Mesenchymal stem cell (in vitro differentiated cells and primary cell): ENCODE data around the gene HBA2.
A peak's percentile ranks its signal among the peaks of the same experiment; 100 is the strongest.
"Not testable (repeated sequence)": the region's sequence is repeated elsewhere in the genome, so short reads cannot be mapped to it uniquely, and the experiment has no call there.

Source experiments
- DNase-seq: peaks from one replicate; pipeline ENCODE4 v3.0.0-alpha.2; 2013
- H2AFZ ChIP-seq: one replicate; pipeline ENCODE4 v1.6.1; 2013; ENCODE audit warnings: low read depth, mild to moderate bottlenecking, control low read depth, inconsistent platforms, low read length, moderate library complexity
- H2AK5ac ChIP-seq: 2 replicates; pipeline ENCODE4 v1.6.1; 2013; ENCODE audit warnings: low read length, moderate library complexity, mild to moderate bottlenecking, inconsistent platforms; ENCODE audit not compliant: severe bottlenecking
- H2BK120ac ChIP-seq: one replicate; pipeline ENCODE4 v1.6.1; 2013; ENCODE audit warnings: low read depth, mild to moderate bottlenecking, inconsistent platforms, low read length, moderate library complexity
- H2BK12ac ChIP-seq, 2 experiments: one replicate each; pipeline ENCODE4 v1.6.1; 2013; ENCODE audit warnings: inconsistent platforms in 2 of 2, low read length in 2 of 2, mild to moderate bottlenecking in 2 of 2, moderate library complexity in 2 of 2, control low read depth in 1 of 2
- H2BK15ac ChIP-seq: one replicate; pipeline ENCODE4 v1.6.1; 2013; ENCODE audit warnings: mild to moderate bottlenecking, low read depth, inconsistent platforms; ENCODE audit not compliant: poor library complexity, severe bottlenecking
- H2BK5ac ChIP-seq: 2 replicates; pipeline ENCODE4 v1.6.1; 2013; ENCODE audit warnings: low read depth, mild to moderate bottlenecking, low read length, control low read depth, inconsistent platforms; ENCODE audit not compliant: poor library complexity, severe bottlenecking
- H3K14ac ChIP-seq, 2 experiments: one replicate each; pipeline ENCODE4 v1.6.1; 2013; ENCODE audit warnings: inconsistent platforms in 2 of 2, low read length in 2 of 2, control low read depth in 1 of 2, mild to moderate bottlenecking in 1 of 2, moderate library complexity in 1 of 2
- H3K18ac ChIP-seq, 2 experiments: one replicate each; pipeline ENCODE4 v1.6.1; 2013; ENCODE audit warnings: inconsistent platforms in 2 of 2, low read length in 2 of 2, control low read depth in 1 of 2, low read depth in 1 of 2, mild to moderate bottlenecking in 1 of 2
- H3K23ac ChIP-seq, 2 experiments: one replicate each; pipeline ENCODE4 v1.6.1; 2013; ENCODE audit warnings: inconsistent platforms in 2 of 2, low read length in 2 of 2, mild to moderate bottlenecking in 2 of 2, moderate library complexity in 2 of 2, control low read depth in 1 of 2
- H3K27ac ChIP-seq: 2 replicates; pipeline ENCODE4 v1.5.1; 2013; ENCODE audit warnings: mild to moderate bottlenecking, moderate library complexity, low read length, control low read depth, inconsistent platforms; ENCODE audit not compliant: poor library complexity, severe bottlenecking
- H3K27me3 ChIP-seq, 2 experiments: 2 replicates each; pipeline versions ENCODE4 v1.6.1 to v1.7.0; 2013; ENCODE audit warnings: low read length in 2 of 2, mild to moderate bottlenecking in 2 of 2, moderate library complexity in 2 of 2, control low read depth in 1 of 2, inconsistent platforms in 1 of 2; ENCODE audit not compliant: control insufficient read depth in 1 of 2, insufficient read depth in 1 of 2
- H3K36me3 ChIP-seq, 2 experiments: 2 replicates each; pipeline versions ENCODE4 v1.6.1 to v1.7.0; 2013; ENCODE audit warnings: low read length in 2 of 2, control low read depth in 1 of 2, inconsistent platforms in 1 of 2, low read depth in 1 of 2, mild to moderate bottlenecking in 1 of 2; ENCODE audit not compliant: insufficient read depth in 2 of 2, control insufficient read depth in 1 of 2
- H3K4ac ChIP-seq, 2 experiments: one replicate each; pipeline ENCODE4 v1.6.1; 2013; ENCODE audit warnings: inconsistent platforms in 2 of 2, low read length in 2 of 2, mild to moderate bottlenecking in 2 of 2, moderate library complexity in 2 of 2, control low read depth in 1 of 2, low read depth in 1 of 2
- H3K4me1 ChIP-seq: 2 replicates; pipeline ENCODE4 v1.6.1; 2013; ENCODE audit warnings: low read depth, low read length, control low read depth; ENCODE audit not compliant: control insufficient read depth, insufficient read depth
- H3K4me2 ChIP-seq: 2 replicates; pipeline ENCODE4 v1.6.1; 2013; ENCODE audit warnings: low read length, mild to moderate bottlenecking, inconsistent platforms; ENCODE audit not compliant: poor library complexity, severe bottlenecking
- H3K4me3 ChIP-seq, 2 experiments: 2 replicates each; pipeline versions ENCODE4 v1.5.1 to v1.7.0; 2013; ENCODE audit warnings: low read length in 2 of 2, mild to moderate bottlenecking in 2 of 2, control low read depth in 1 of 2, low read depth in 1 of 2; ENCODE audit not compliant: insufficient read depth in 1 of 2
- H3K79me1 ChIP-seq: replicated peaks from 2 replicates; pipeline ENCODE4 v1.6.1; 2013; ENCODE audit warnings: mild to moderate bottlenecking, control low read depth, low read length, inconsistent platforms; ENCODE audit not compliant: poor library complexity, severe bottlenecking
- H3K9ac ChIP-seq: 2 replicates; pipeline ENCODE4 v1.7.0; 2013; ENCODE audit warnings: mild to moderate bottlenecking, low read length, moderate library complexity
- H3K9me3 ChIP-seq: 2 replicates; pipeline ENCODE4 v1.7.0; 2013; ENCODE audit warnings: mild to moderate bottlenecking, low read length; ENCODE audit not compliant: control insufficient read depth
- H4K8ac ChIP-seq: one replicate; pipeline ENCODE4 v1.6.1; 2013; ENCODE audit warnings: inconsistent platforms, mild to moderate bottlenecking, low read length, moderate library complexity
- H4K91ac ChIP-seq: one replicate; pipeline ENCODE4 v1.6.1; 2013; ENCODE audit warnings: mild to moderate bottlenecking, low read length, inconsistent platforms
- WGBS: methylation state at CpG from one replicate; pipeline ENCODE4 v1.1.7; 2013; ENCODE audit warnings: mixed read lengths; 5-methylcytosine and 5-hydroxymethylcytosine counted together

Gene HBA2

DNA sequence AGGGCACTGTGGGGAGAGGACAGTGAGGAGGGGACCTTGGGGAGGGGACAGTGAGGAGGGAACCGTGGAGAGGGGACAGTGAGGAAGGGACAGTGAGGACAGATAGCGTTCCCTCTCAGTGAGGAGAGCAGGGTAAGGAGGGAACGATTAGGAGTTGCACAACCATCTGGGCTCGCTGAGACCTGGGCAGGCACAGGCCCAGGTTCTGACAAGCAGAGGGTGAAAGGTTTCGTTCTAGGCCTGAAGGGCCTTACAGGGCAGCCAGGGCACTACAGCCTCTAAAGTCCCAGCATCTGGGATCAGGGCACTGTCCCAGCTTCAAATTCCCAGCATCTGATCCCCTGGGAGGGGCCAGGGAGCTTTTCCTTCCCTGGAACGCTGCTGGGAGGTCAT is 19.6 kb upstream of the HBA2 start:
- H3K27ac ChIP-seq, H2BK5ac ChIP-seq, H2BK120ac ChIP-seq, H3K9me3 ChIP-seq, H2BK15ac ChIP-seq, H3K4me2 ChIP-seq, H3K9ac ChIP-seq, H3K4me3 ChIP-seq, H4K8ac ChIP-seq, H3K36me3 ChIP-seq, H4K91ac ChIP-seq, H2BK12ac ChIP-seq, H3K23ac ChIP-seq, H3K4ac ChIP-seq, H3K18ac ChIP-seq, H3K14ac ChIP-seq, H2AK5ac ChIP-seq, H2AFZ ChIP-seq, H3K79me1 ChIP-seq, DNase-seq: not testable (repeated sequence)
- H3K4me1 ChIP-seq = peaks cover 12% of the 10 kb centered on the region
- WGBS = 67% methylated on average over 1 of the region's 6 CpGs
- H3K27me3 ChIP-seq = peaks cover 15 to 59% of the 10 kb centered on the region in 2 experiments

DNA sequence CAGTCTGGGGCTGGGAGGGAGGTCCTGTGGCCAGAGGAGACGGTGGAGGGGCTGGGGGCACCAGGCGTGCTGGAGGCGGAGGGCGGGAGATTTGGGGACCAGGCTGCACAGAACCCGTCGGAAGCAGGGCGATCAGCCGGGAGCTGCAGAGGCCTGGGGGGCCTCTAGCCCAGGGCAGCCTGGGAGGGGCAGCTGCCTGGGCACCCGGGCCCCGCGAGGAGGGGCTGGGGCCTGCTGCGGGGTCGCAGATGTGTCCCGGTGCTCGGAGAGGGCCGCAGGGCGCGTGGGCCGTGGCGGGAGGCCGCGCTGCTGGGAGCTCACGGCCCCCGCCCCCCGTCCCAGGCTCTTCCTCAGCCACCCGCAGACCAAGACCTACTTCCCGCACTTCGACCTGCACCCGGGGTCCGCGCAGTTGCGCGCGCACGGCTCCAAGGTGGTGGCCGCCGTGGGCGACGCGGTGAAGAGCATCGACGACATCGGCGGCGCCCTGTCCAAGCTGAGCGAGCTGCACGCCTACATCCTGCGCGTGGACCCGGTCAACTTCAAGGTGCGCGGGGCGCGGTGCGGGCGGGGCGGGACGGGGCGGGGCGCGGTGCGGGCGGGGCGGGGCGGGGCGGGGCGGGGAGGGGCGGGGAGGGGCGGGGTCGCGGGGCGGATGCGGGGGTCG is 19.0 kb upstream of the HBA2 start:
- H3K18ac ChIP-seq, H3K14ac ChIP-seq, H3K4ac ChIP-seq, H2BK12ac ChIP-seq, H3K4me3 ChIP-seq, H3K27ac ChIP-seq, H2BK120ac ChIP-seq, H2AFZ ChIP-seq, H3K4me2 ChIP-seq, H3K9ac ChIP-seq, DNase-seq, H3K79me1 ChIP-seq, H4K91ac ChIP-seq, H4K8ac ChIP-seq, H3K36me3 ChIP-seq, H3K23ac ChIP-seq, H3K9me3 ChIP-seq, H2AK5ac ChIP-seq, H2BK15ac ChIP-seq, H2BK5ac ChIP-seq: not testable (repeated sequence)
- peaks cover 12% of the 10 kb centered on the region for H3K4me1 ChIP-seq
- WGBS = no CpG with 5 or more reads among the region's 74 CpGs
- H3K27me3 ChIP-seq = peaks cover 15 to 59% of the 10 kb centered on the region in 2 experiments

DNA sequence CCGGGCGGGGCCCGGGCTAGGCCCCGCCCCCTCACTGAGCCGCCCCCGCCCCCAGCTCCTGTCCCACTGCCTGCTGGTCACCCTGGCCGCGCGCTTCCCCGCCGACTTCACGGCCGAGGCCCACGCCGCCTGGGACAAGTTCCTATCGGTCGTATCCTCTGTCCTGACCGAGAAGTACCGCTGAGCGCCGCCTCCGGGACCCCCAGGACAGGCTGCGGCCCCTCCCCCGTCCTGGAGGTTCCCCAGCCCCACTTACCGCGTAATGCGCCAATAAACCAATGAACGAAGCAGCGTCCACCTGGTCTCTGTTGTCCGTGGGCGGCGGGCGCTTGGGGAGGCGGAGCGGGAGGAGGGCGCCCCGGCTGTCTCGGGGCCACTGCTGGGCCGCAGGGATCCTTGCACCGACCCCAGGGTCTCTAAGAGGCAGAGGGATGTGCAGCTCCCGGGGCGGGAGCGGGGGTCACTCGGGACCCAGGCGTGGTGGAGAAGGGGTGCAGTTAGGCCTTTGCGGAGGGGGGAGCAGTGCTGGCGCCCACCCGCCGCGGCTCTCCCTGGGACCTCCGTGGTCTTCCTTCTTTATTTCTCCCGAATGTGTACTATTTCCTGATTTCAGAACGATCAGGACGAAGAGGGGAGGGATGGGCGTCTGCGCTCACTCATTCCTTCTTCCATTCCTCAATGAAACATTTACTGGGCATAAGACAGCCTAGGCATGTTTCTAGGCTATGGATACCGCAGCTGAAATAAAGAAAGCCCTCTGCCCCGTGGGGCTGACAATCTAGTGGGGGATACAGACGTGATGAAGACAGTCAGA is 18.3 kb upstream of the HBA2 start:
- H3K4ac ChIP-seq = no peak overlapping the region
- WGBS = 6% methylated on average over 49 of the region's 59 CpGs

DNA sequence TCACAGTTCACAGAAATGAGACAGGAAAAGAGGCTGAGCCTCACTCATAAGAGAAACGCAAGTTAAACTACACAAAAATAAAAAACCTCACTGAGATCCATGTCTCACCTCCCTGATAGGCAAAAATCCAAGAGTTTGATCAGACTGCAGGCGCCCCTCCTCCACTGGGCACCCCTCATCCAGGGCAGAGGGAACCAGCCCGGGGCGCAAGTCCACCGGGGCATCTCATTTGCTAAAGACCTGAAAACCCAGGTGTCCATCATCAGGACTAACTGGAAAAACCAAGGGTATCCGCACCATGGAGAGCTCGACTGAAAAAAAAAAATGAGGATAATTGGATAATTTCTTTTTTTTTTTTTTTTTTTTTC is 17.7 kb upstream of the HBA2 start:
- Histone ChIP-seq H2AK5ac (no peak overlapping the region), H3K4ac (no peak overlapping the region), H3K9me3 (no peaks in the 10 kb centered on the region), H4K8ac (no peak overlapping the region), H4K91ac (no peak overlapping the region), H3K79me1 (no peaks in the 10 kb centered on the region), H3K27ac (no peak overlapping the region), H2BK5ac (no peak overlapping the region), H3K23ac (no peak overlapping the region), H3K18ac (no peak overlapping the region), H3K4me1 (peaks cover 8% of the 10 kb centered on the region), H3K9ac (no peak overlapping the region), H2BK15ac (no peak overlapping the region), H3K27me3 (peaks cover 23 to 57% of the 10 kb centered on the region in 2 experiments), H2AFZ (no peak overlapping the region), H3K14ac (no peak overlapping the region), H3K4me2 (peak overlapping the region; percentile 78), H3K4me3 (peak overlapping the region in 1 of 2 experiments; percentile 56), H2BK120ac (no peak overlapping the region), H2BK12ac (no peak overlapping the region), H3K36me3 (no peaks in the 10 kb centered on the region)
- 79% methylated on average over 7 of the region's 7 CpGs for WGBS
- no peak for DNase-seq

More for the DNA sequence above, 18.3 kb upstream of the HBA2 start:
- H2BK5ac ChIP-seq = no peak overlapping the region
- H3K79me1 ChIP-seq = no peaks in the 10 kb centered on the region
- no peaks in the 10 kb centered on the region for H3K9me3 ChIP-seq
- peak overlapping the region; percentile 45 to 56 for H3K4me3 ChIP-seq
- peak overlapping the region; percentile 78 for H3K4me2 ChIP-seq
- no peaks in the 10 kb centered on the region for H3K36me3 ChIP-seq
- H4K91ac ChIP-seq = no peak overlapping the region
- H4K8ac ChIP-seq = peak overlapping the region; percentile 19
- H2BK15ac ChIP-seq = no peak overlapping the region
- peaks cover 20 to 57% of the 10 kb centered on the region in 2 experiments for H3K27me3 ChIP-seq
- H3K9ac ChIP-seq = peak overlapping the region; percentile 18
- H2BK120ac ChIP-seq = no peak overlapping the region
- no peak overlapping the region for H3K23ac ChIP-seq
- H3K4me1 ChIP-seq = peaks cover 8% of the 10 kb centered on the region
- no peak overlapping the region for H2BK12ac ChIP-seq
- H3K14ac ChIP-seq = no peak overlapping the region
- no peak overlapping the region for H2AK5ac ChIP-seq
- no peak overlapping the region for H3K27ac ChIP-seq
- H3K18ac ChIP-seq = peak overlapping the region in 1 of 2 experiments; percentile 6
- DNase-seq = peak; percentile 57
- no peak overlapping the region for H2AFZ ChIP-seq
